PFSK-1 (cell line): ENCODE results near the gene DAB2IP.

Experiments
- FOXP2 ChIP-seq: optimal IDR thresholded peaks from 2 replicates; pipeline ENCODE3; 2011; ENCODE audit warnings: borderline replicate concordance, control low read depth, inconsistent platforms; ENCODE audit not compliant: insufficient read depth; ENCODE audit errors: extremely low read length, extremely low read depth
- POLR2AphosphoS5 ChIP-seq: IDR thresholded peaks from 2 replicates; pipeline ENCODE4 v1.6.1; 2012; ENCODE audit warnings: low read depth, mild to moderate bottlenecking, control low read depth, low read length, moderate library complexity
- REST ChIP-seq, 2 experiments: IDR thresholded peaks; 2 replicates each; pipeline versions ENCODE4 v1.6.1 to v1.8.0; 2011 to 2012; ENCODE audit warnings: low read depth in 2 of 2, low read length in 2 of 2, control low read depth in 1 of 2, inconsistent platforms in 1 of 2, mild to moderate bottlenecking in 1 of 2, moderate library complexity in 1 of 2; ENCODE audit not compliant: insufficient read depth in 1 of 2
- SIN3A ChIP-seq: IDR thresholded peaks from 2 replicates; pipeline ENCODE4 v1.6.1; 2012; ENCODE audit warnings: mild to moderate bottlenecking, low read length, moderate library complexity, borderline replicate concordance; ENCODE audit not compliant: insufficient read depth
- TAF1 ChIP-seq: IDR thresholded peaks from 2 replicates; pipeline ENCODE4 v1.6.1; 2012; ENCODE audit warnings: low read length, control low read depth, borderline replicate concordance; ENCODE audit not compliant: insufficient read depth

The DAB2IP gene

GRCh38 chr9:121744687-121745395, 93.4 kb downstream of the DAB2IP start:
- TF ChIP-seq FOXP2: no peak
- TF ChIP-seq POLR2AphosphoS5: no peak
- no peak for TF ChIP-seq TAF1
- no peak for TF ChIP-seq REST (IDR thresholded peaks at IDR 0.05; ENCODE audit: insufficient read depth in 1 of 2, low read depth in 2 of 2, low read length in 2 of 2)
- TF ChIP-seq SIN3A: no peak

GRCh38 chr9:121745396-121745695, 93.9 kb downstream of the DAB2IP start:
- no peak for TF ChIP-seq TAF1
- TF ChIP-seq FOXP2: no peak
- no peak for TF ChIP-seq POLR2AphosphoS5
- TF ChIP-seq SIN3A: no peak
- no peak for TF ChIP-seq REST (IDR thresholded peaks at IDR 0.05; ENCODE audit: insufficient read depth in 1 of 2, low read depth in 2 of 2, low read length in 2 of 2)

GRCh38 chr9:121746411-121746810, 95.0 kb downstream of the DAB2IP start:
- TF ChIP-seq FOXP2 (no peak), SIN3A (no peak)

- TF ChIP-seq SIN3A: no peak
- TF ChIP-seq REST (IDR thresholded peaks at IDR 0.05; ENCODE audit: insufficient read depth in 1 of 2, low read depth in 2 of 2, low read length in 2 of 2): no peak
- TF ChIP-seq POLR2AphosphoS5: no peak
- no peak for TF ChIP-seq TAF1
- TF ChIP-seq FOXP2: no peak
Observed at GRCh38 chr9:121746866-121747265, 95.4 kb downstream of the DAB2IP start.

GRCh38 chr9:121748074-121748473, 96.6 kb downstream of the DAB2IP start:
- no peak for TF ChIP-seq POLR2AphosphoS5

- TF ChIP-seq POLR2AphosphoS5 (no peak), FOXP2 (no peak), TAF1 (no peak), REST (IDR thresholded peaks at IDR 0.05; ENCODE audit: insufficient read depth in 1 of 2, low read depth in 2 of 2, low read length in 2 of 2) (no peak), SIN3A (no peak)
Observed at GRCh38 chr9:121748727-121749423, 97.4 kb downstream of the DAB2IP start.
